DND-41 (cell line): ENCODE measurements around the gene SLAMF9.

Experiments used
- ATAC-seq: fragments of 200-7000 bp; cut with Tn5 transposase; 3 replicates; pipeline ENCODE4 v1.9.1; 2021; ENCODE audit warnings: low read depth; ENCODE audit not compliant: insufficient read depth
- DNase-seq: peaks from one replicate; pipeline ENCODE4 v3.0.0-alpha.2; 2020
- H2AFZ ChIP-seq: 2 replicates; pipeline ENCODE4 v1.6.0; 2012; ENCODE audit warnings: low read depth, low read length
- H3K27ac ChIP-seq: 2 replicates; pipeline ENCODE4 v1.5.1; 2012; ENCODE audit warnings: low read length, inconsistent platforms
- H3K27me3 ChIP-seq: fragments of 200-600 bp; sonication (generic); 2 replicates; pipeline ENCODE4 v1.6.0; 2012; ENCODE audit warnings: low read length, mild to moderate bottlenecking, inconsistent platforms; ENCODE audit not compliant: insufficient read depth, poor library complexity
- H3K36me3 ChIP-seq: 2 replicates; pipeline ENCODE4 v1.5.1; 2012; ENCODE audit warnings: low read length, inconsistent platforms; ENCODE audit not compliant: insufficient read depth
- H3K4me1 ChIP-seq: 2 replicates; pipeline ENCODE4 v1.5.1; 2012; ENCODE audit warnings: mild to moderate bottlenecking, low read length; ENCODE audit not compliant: insufficient read depth
- H3K4me2 ChIP-seq: 2 replicates; pipeline ENCODE4 v1.6.0; 2012; ENCODE audit warnings: mild to moderate bottlenecking, moderate library complexity, low read length, inconsistent platforms; ENCODE audit not compliant: insufficient read depth
- H3K4me3 ChIP-seq, 2 experiments: fragments of 200-600 bp in 1 of 2; shearing (Covaris generic) in 1 of 2; 2 replicates each; pipeline ENCODE4 v1.5.1; 2012 to 2016; ENCODE audit warnings: inconsistent platforms in 2 of 2, low read length in 2 of 2, mild to moderate bottlenecking in 2 of 2, low read depth in 1 of 2, moderate library complexity in 1 of 2
- H3K79me2 ChIP-seq: 2 replicates; pipeline ENCODE4 v1.6.0; 2012; ENCODE audit warnings: low read length, inconsistent platforms; ENCODE audit not compliant: insufficient read depth
- H3K9ac ChIP-seq: 2 replicates; pipeline ENCODE4 v1.6.0; 2012; ENCODE audit warnings: low read depth, mild to moderate bottlenecking, inconsistent platforms, low read length, moderate library complexity
- H3K9me3 ChIP-seq: 2 replicates; pipeline ENCODE4 v1.5.1; 2012; ENCODE audit warnings: low read length, moderate library complexity, mild to moderate bottlenecking, inconsistent platforms; ENCODE audit not compliant: insufficient read depth, severe bottlenecking
- H4K20me1 ChIP-seq: 2 replicates; pipeline ENCODE4 v1.6.0; 2012; ENCODE audit warnings: low read length; ENCODE audit not compliant: insufficient read depth
- EZH2 ChIP-seq: IDR thresholded peaks from 3 replicates; pipeline ENCODE4 v1.6.1; 2012; ENCODE audit warnings: borderline replicate concordance, low read depth, mild to moderate bottlenecking, moderate library complexity, low read length, inconsistent platforms; ENCODE audit not compliant: severe bottlenecking
- TF ChIP-seq, protein P1 (sequence below): IDR thresholded peaks from 2 replicates; pipeline ENCODE4 v1.5.1; 2012; ENCODE audit warnings: borderline replicate concordance, low read length, moderate library complexity, mild to moderate bottlenecking; ENCODE audit not compliant: poor library complexity, severe bottlenecking; ENCODE audit errors: extremely low read depth

Gene SLAMF9

DNA sequence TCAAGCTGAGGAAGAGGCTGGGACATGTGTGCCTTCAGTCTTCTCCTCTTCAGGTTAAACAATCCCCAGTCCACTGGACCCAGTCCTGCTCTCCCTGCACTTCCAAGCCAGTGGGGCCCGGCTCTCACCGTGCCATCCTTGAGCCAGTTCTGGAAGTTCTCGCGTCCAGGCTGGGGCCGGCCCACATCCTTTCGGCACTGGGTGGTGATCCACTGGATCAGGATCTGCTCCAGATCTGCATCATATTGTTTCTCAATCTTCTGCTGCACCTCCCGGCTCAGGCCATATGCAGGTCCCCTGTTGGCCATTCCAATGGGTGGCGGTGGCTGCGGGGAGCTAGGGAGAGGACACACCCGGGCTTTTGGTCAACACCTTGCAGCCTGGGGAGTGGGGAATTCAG lies 33.8 kb downstream of the SLAMF9 start:
- Histone ChIP-seq H3K27ac (no peak overlapping the region), H3K4me3 (no peak overlapping the region), H3K36me3 (peaks cover 41% of the 10 kb centered on the region), H3K4me1 (peaks cover 40% of the 10 kb centered on the region), H3K4me2 (no peak overlapping the region), H3K9ac (no peak overlapping the region), H4K20me1 (peaks cover 60% of the 10 kb centered on the region), H3K27me3 (no peaks in the 10 kb centered on the region), H2AFZ (no peak overlapping the region), H3K9me3 (no peaks in the 10 kb centered on the region), H3K79me2 (peaks cover 46% of the 10 kb centered on the region)
- DNase-seq = no peak
- TF ChIP-seq EZH2 = no peak
- TF ChIP-seq, protein P1, sequence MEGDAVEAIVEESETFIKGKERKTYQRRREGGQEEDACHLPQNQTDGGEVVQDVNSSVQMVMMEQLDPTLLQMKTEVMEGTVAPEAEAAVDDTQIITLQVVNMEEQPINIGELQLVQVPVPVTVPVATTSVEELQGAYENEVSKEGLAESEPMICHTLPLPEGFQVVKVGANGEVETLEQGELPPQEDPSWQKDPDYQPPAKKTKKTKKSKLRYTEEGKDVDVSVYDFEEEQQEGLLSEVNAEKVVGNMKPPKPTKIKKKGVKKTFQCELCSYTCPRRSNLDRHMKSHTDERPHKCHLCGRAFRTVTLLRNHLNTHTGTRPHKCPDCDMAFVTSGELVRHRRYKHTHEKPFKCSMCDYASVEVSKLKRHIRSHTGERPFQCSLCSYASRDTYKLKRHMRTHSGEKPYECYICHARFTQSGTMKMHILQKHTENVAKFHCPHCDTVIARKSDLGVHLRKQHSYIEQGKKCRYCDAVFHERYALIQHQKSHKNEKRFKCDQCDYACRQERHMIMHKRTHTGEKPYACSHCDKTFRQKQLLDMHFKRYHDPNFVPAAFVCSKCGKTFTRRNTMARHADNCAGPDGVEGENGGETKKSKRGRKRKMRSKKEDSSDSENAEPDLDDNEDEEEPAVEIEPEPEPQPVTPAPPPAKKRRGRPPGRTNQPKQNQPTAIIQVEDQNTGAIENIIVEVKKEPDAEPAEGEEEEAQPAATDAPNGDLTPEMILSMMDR = no peak
- no peak for ATAC-seq

DNA sequence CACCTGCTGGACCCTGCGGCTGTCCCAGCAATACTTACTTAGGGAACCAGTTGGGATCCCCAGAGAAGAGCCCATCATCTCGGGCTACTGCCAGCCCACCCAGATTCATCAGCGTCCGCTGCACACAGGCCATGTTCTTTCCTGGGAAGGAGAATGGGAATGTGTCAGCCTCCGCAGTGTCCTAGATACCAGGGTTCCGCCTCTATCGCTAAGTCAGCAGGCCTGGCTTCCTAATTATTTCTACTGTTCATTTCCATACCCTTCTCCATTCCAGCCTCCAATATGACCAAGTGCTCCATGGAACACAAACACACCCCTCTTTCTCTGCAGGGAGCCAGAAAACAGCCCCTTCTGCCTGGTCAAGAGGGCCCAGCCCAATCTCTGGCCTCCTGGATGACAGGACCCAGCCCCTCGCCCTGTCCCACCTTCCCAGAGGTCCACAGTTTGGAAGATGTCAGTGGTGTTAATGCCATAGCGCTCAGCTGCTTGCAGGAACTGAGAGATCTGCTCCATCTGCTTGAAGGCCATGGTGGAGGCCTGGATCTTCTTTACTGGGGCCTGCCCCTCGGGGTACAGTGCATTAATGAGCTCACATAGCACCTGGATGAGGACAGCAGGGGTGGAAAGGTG lies 34.7 kb downstream of the SLAMF9 start:
- Histone ChIP-seq H3K4me3 (no peak overlapping the region), H3K36me3 (peaks cover 41% of the 10 kb centered on the region), H3K27ac (no peak overlapping the region), H3K9ac (no peak overlapping the region), H4K20me1 (peaks cover 60% of the 10 kb centered on the region), H2AFZ (no peak overlapping the region), H3K4me1 (peaks cover 31% of the 10 kb centered on the region), H3K27me3 (no peaks in the 10 kb centered on the region), H3K4me2 (no peak overlapping the region), H3K79me2 (peaks cover 39% of the 10 kb centered on the region), H3K9me3 (no peaks in the 10 kb centered on the region)
- DNase-seq (no peak), ATAC-seq (no peak)
- TF ChIP-seq, protein P1 = no peak
- TF ChIP-seq EZH2 = no peak

DNA sequence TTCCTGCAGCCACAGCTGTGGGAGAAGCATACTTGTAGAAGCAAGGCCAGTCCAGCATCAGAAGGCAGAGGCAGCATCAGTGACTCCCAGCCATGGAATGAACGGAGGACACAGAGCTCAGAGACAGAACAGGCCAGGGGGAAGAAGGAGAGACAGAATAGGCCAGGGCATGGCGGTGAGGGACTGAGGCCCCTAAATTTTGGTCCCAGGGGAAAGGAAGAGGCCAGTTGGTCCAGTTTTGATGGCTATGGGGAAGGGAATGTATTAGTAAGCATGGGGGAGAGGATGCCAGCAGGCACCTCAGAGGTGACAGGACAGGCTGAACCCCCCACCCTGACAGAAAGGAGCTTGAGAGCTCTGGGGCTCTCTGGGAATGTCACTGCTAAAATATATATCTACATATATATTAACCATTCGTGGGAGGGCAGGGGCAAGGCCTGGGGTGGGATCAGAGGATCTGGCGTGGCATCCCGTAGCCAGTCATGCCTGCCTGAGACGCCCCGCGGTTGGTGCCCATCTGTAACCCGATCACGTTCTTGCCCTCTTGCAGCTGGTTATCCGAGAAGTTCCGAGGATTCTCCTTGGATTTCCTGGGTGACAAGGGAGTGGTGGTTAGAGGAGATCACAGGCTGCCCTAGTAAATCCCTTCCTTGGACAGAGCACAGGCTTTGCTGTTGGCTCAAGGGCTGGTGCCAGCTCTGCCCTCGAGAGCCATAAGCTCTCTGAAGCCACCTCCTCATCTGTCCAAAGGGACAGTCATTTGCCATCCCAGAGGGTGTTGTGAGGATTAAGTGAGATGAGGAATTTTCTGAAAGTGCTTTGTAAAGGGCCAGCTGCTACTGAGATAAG lies 35.5 kb downstream of the SLAMF9 start:
- Histone ChIP-seq H3K4me1 (peaks cover 23% of the 10 kb centered on the region), H3K9me3 (no peaks in the 10 kb centered on the region), H3K79me2 (peaks cover 31% of the 10 kb centered on the region), H3K4me2 (no peak overlapping the region), H3K9ac (no peak overlapping the region), H3K36me3 (peaks cover 41% of the 10 kb centered on the region), H2AFZ (no peak overlapping the region), H3K4me3 (no peak overlapping the region), H4K20me1 (peaks cover 52% of the 10 kb centered on the region), H3K27me3 (no peaks in the 10 kb centered on the region), H3K27ac (no peak overlapping the region)
- no peak for TF ChIP-seq EZH2
- TF ChIP-seq, protein P1 = no peak
- no peak for ATAC-seq
- no peak for DNase-seq
